Type B pancreatic cell (in vitro differentiated cells): ENCODE measurements around the gene ZNF831. TPM values are rescaled to one million over a fixed set of nuclear protein-coding genes. Genes with fewer than 3 reads are reported as not detected.

Experiments
- DNase-seq: peaks from one replicate; pipeline ENCODE4 v3.0.0; 2021; ENCODE audit warnings: mixed read lengths; ENCODE audit not compliant: unreplicated experiment; ENCODE audit errors: extremely low spot score
- H3K27ac Mint-ChIP-seq: 2 replicates; pipeline ENCODE4 v1.8.0; 2021; ENCODE audit warnings: mild to moderate bottlenecking, mixed read lengths
- H3K27me3 Mint-ChIP-seq: 2 replicates; pipeline ENCODE4 v1.8.0; 2021; ENCODE audit warnings: mixed read lengths
- H3K36me3 Mint-ChIP-seq: 2 replicates; pipeline ENCODE4 v1.8.0; 2021; ENCODE audit warnings: mixed read lengths
- H3K4me1 Mint-ChIP-seq: one replicate; pipeline ENCODE4 v1.8.0; 2021; ENCODE audit warnings: mixed read lengths; ENCODE audit not compliant: unreplicated experiment
- H3K4me3 Mint-ChIP-seq: 2 replicates; pipeline ENCODE4 v1.8.0; 2021; ENCODE audit warnings: mild to moderate bottlenecking, mixed read lengths
- H3K9me3 Mint-ChIP-seq: 2 replicates; pipeline ENCODE4 v1.8.0; 2021; ENCODE audit warnings: mixed read lengths
- total RNA-seq: library from RNA; stranded (reverse); gene quantifications from 2 replicates; pipeline ENCODE4 v1.2.1, GENCODE V29; 2021; ENCODE audit warnings: low replicate concordance
- TF ChIP-seq, protein P1 (sequence below): fragments of 200-600 bp; sonication (generic); conservative IDR thresholded peaks from 2 replicates; pipeline ENCODE4 v1.5.0; 2021; ENCODE audit warnings: antibody characterized with exemption, mild to moderate bottlenecking

The ZNF831 gene
- total RNA-seq, 1 donor from 2014 or later = not detected

GRCh38 chr20:59125332-59125731 lies 38.3 kb upstream of the ZNF831 start:
- Mint-ChIP-seq H3K36me3 (no peaks in the 10 kb centered on the region), H3K4me1 (peaks cover 35% of the 10 kb centered on the region), H3K27ac (no peak overlapping the region), H3K27me3 (no peaks in the 10 kb centered on the region), H3K4me3 (no peak overlapping the region), H3K9me3 (peaks cover 17% of the 10 kb centered on the region)
- no peak for DNase-seq
- TF ChIP-seq, protein P1, sequence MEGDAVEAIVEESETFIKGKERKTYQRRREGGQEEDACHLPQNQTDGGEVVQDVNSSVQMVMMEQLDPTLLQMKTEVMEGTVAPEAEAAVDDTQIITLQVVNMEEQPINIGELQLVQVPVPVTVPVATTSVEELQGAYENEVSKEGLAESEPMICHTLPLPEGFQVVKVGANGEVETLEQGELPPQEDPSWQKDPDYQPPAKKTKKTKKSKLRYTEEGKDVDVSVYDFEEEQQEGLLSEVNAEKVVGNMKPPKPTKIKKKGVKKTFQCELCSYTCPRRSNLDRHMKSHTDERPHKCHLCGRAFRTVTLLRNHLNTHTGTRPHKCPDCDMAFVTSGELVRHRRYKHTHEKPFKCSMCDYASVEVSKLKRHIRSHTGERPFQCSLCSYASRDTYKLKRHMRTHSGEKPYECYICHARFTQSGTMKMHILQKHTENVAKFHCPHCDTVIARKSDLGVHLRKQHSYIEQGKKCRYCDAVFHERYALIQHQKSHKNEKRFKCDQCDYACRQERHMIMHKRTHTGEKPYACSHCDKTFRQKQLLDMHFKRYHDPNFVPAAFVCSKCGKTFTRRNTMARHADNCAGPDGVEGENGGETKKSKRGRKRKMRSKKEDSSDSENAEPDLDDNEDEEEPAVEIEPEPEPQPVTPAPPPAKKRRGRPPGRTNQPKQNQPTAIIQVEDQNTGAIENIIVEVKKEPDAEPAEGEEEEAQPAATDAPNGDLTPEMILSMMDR = no peak

DNA sequence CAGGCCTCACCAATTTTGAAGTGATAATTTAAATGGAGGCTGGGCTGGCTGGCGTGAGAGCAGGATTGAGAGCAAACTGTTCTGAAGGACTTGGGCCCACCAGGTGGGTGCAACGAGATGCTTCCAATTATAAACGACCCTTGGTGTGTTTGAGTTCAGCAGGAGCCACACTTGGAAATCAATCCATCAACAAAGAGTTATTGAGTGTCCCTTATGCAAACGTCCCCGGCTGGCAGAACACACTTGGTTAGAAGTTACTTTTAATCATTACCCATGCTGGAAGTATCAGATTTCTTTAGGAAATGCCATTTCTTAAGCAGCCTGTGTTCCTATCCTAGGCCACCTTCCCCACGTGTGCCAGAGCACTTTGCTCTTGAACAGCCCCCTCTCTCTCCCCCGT lies 37.8 kb upstream of the ZNF831 start:
- Mint-ChIP-seq H3K36me3 (no peaks in the 10 kb centered on the region), H3K4me1 (peaks cover 35% of the 10 kb centered on the region), H3K9me3 (peaks cover 17% of the 10 kb centered on the region), H3K4me3 (peak overlapping the region; percentile 26), H3K27me3 (no peaks in the 10 kb centered on the region), H3K27ac (peak overlapping the region; percentile 29)
- TF ChIP-seq, protein P1 = no peak
- DNase-seq = no peak

DNA sequence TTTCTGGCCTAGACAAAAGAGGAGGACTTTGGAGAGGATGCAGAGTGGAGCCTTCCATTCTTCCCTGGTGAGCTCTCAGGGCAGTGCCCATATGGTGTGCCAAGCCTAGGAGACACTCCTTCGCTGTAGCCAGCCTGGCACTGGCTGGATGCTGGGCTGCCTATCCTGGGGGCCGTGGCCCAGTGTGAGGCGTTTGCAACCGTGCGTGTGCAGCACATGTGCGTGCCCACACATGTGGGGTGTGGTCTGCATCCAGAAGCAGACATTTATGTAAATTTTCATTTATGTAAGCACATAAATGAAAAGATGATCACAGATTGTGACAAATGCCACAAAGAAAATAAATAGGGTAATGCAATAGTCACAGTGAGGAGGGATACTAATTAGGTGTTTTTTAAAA lies 35.8 kb upstream of the ZNF831 start:
- DNase-seq = no peak
- H3K9me3 Mint-ChIP-seq = peaks cover 8% of the 10 kb centered on the region
- no peaks in the 10 kb centered on the region for H3K36me3 Mint-ChIP-seq
- TF ChIP-seq, protein P1 = no peak
- H3K4me3 Mint-ChIP-seq = no peak overlapping the region
- no peak overlapping the region for H3K27ac Mint-ChIP-seq
- H3K27me3 Mint-ChIP-seq = no peaks in the 10 kb centered on the region
- H3K4me1 Mint-ChIP-seq = peaks cover 27% of the 10 kb centered on the region

DNA sequence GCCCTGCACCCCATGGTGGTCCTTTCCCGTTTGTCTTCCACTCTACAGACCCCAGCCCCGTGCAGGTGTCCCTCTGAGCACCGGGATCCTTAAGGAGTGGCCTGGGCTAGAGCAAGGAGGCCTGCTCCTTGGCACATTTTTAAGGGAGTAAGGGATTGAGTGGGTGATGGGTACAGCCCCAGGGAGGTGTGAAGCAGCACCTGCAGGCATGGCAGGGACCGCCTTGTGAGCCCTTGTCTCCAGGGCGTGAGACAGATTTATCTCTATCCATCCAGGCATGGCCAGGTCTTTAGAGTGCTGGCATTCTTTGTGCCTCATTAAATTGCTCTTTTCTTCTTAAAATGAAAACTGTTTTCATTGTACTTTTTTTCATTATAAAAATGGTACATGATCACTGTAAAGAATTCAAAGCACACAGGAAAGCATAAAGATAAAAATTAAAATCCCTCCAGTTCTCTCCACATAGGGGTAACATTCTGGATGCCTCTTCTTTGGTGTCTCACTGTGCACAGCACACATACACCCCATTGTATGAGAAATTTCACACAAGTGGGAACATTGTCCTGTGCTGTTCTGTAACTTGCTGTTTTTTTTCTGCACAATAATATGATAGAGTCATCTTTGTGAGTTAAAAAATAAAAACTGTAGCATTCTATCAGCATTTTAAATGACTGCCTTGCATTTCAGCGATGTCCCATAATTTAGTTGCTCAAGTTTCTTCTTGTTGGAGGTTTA lies 31.9 kb upstream of the ZNF831 start:
- peaks cover 14% of the 10 kb centered on the region for H3K9me3 Mint-ChIP-seq
- no peak for DNase-seq
- TF ChIP-seq, protein P1 = no peak
- no peaks in the 10 kb centered on the region for H3K4me1 Mint-ChIP-seq
- no peaks in the 10 kb centered on the region for H3K36me3 Mint-ChIP-seq
- no peaks in the 10 kb centered on the region for H3K27me3 Mint-ChIP-seq
- no peak overlapping the region for H3K27ac Mint-ChIP-seq
- H3K4me3 Mint-ChIP-seq = no peak overlapping the region

GRCh38 chr20:59134182-59134581 lies 29.4 kb upstream of the ZNF831 start:
- Mint-ChIP-seq H3K27ac (no peak overlapping the region), H3K9me3 (peaks cover 8% of the 10 kb centered on the region), H3K27me3 (no peaks in the 10 kb centered on the region), H3K36me3 (no peaks in the 10 kb centered on the region), H3K4me3 (no peak overlapping the region), H3K4me1 (no peaks in the 10 kb centered on the region)
- TF ChIP-seq, protein P1 = no peak
- no peak for DNase-seq
